HepG2 (cell line): ENCODE data around the gene ARHGAP33. TPM values are rescaled to one million over a fixed set of nuclear protein-coding genes. Genes with fewer than 3 reads are reported as not detected.

Source experiments
- ATAC-seq: fragments of 200-7000 bp; cut with Tn5 transposase; 3 replicates; pipeline ENCODE4 v1.9.1; 2020; ENCODE audit warnings: mild to moderate bottlenecking, moderate library complexity
- BruUV-seq: library from RNA; stranded (reverse); fragments of 400-500 nt; replicated peaks from 2 replicates; lab custom pipeline; 2021; lab: Mats Ljungman, UMichigan
- CTCF ChIA-PET: fragments of 300-600 bp; formaldehyde crosslinking; extraction: SDS; loops from one replicate; lab custom pipeline; 2021; ENCODE audit warnings: low total read pairs, inconsistent platforms, low intra/inter-chr PET ratio; lab: Yijun Ruan, JAX
- POLR2A ChIA-PET: fragments of 350-600 bp; sonication (Branson Sonifier 250); formaldehyde crosslinking; loops from one replicate; lab custom pipeline; 2020; ENCODE audit warnings: antibody characterized with exemption, inconsistent platforms; lab: Yijun Ruan, JAX
- DNase-seq: peaks from one replicate; pipeline ENCODE4 v3.0.0-alpha.2; 2015; ENCODE audit warnings: low spot score
- FAIRE-seq: peaks from 3 replicates; lab custom pipeline; 2011; peaks lifted over from hg19 to GRCh38; lab: Jason Lieb, UNC
- H2AFZ ChIP-seq: one replicate; pipeline ENCODE4 v1.6.1; 2011; ENCODE audit warnings: low read length, inconsistent platforms
- H3K27ac ChIP-seq: fragments of 300-600 bp; 3 replicates; pipeline ENCODE4 v1.8.0; 2011; ENCODE audit warnings: mixed run types, mild to moderate bottlenecking, mixed read lengths, low read length, inconsistent platforms; ENCODE audit not compliant: insufficient read depth; ENCODE audit errors: extremely low read length
- H3K27me3 ChIP-seq, 2 experiments: fragments of 200-600 bp in 1 of 2; 2 replicates in 1 of 2; 3 replicates in 1 of 2; pipeline versions ENCODE4 v1.6.0 to v1.8.0; 2011; ENCODE audit warnings: low read length in 2 of 2, mild to moderate bottlenecking in 2 of 2, moderate library complexity in 2 of 2, inconsistent platforms in 1 of 2; ENCODE audit not compliant: insufficient read depth in 2 of 2, control insufficient read depth in 1 of 2
- H3K36me3 ChIP-seq, 2 experiments: fragments of 200-600 bp in 1 of 2; replicated peaks in 1 of 2; 2 replicates in 1 of 2; 3 replicates in 1 of 2; pipeline versions ENCODE4 v1.5.1 to v1.8.0; 2011; ENCODE audit warnings: low read length in 2 of 2, inconsistent platforms in 1 of 2; ENCODE audit not compliant: insufficient read depth in 2 of 2, control insufficient read depth in 1 of 2
- H3K4me1 ChIP-seq: 2 replicates; pipeline ENCODE4 v1.5.1; 2012; ENCODE audit warnings: low read length, inconsistent platforms; ENCODE audit not compliant: insufficient read depth
- H3K4me2 ChIP-seq: 2 replicates; pipeline ENCODE4 v1.6.0; 2011; ENCODE audit warnings: low read depth, low read length, inconsistent platforms
- H3K4me3 ChIP-seq, 3 experiments: fragments of 200-600 bp in 1 of 3; sonication (generic), shearing (Covaris generic) in 1 of 3; replicated peaks in 1 of 3; 2 replicates each; pipeline ENCODE4 v1.5.1; 2011 to 2016; ENCODE audit warnings: low read length in 3 of 3, inconsistent platforms in 2 of 3, low read depth in 2 of 3, mild to moderate bottlenecking in 2 of 3, control low read depth in 1 of 3, mixed read lengths in 1 of 3; ENCODE audit not compliant: insufficient read depth in 1 of 3
- H3K79me2 ChIP-seq: one replicate; pipeline ENCODE4 v1.6.1; 2011; ENCODE audit warnings: low read length, inconsistent platforms; ENCODE audit not compliant: insufficient read depth
- H3K9ac ChIP-seq: 2 replicates; pipeline ENCODE4 v1.6.0; 2011; ENCODE audit warnings: mild to moderate bottlenecking, low read depth, low read length, inconsistent platforms; ENCODE audit not compliant: insufficient read depth
- H3K9me3 ChIP-seq: 2 replicates; pipeline ENCODE4 v1.5.1; 2012; ENCODE audit warnings: mild to moderate bottlenecking, low read length
- H4K20me1 ChIP-seq: 2 replicates; pipeline ENCODE4 v1.6.0; 2011; ENCODE audit warnings: inconsistent platforms, mild to moderate bottlenecking, low read length, moderate library complexity; ENCODE audit not compliant: insufficient read depth
- EP300 ChIP-seq, 3 experiments: sonication (generic) in 1 of 3; formaldehyde crosslinking in 1 of 3; IDR thresholded peaks; 2 replicates each; pipeline versions ENCODE4 v1.5.1 to v1.6.1; 2011 to 2020; ENCODE audit warnings: low read depth in 2 of 3, low read length in 2 of 3, borderline replicate concordance in 1 of 3, improper control_type of control experiment in 1 of 3, mild to moderate bottlenecking in 1 of 3, missing genetic modification reagents in 1 of 3, moderate library complexity in 1 of 3
- HNRNPL ChIP-seq: fragments of 200-400 bp; formaldehyde crosslinking; IDR thresholded peaks from 2 replicates; pipeline ENCODE4 v1.6.1; 2017; ENCODE audit warnings: mild to moderate bottlenecking, low read depth, low read length
- NR2C2 ChIP-seq: sonication (generic); formaldehyde crosslinking; IDR thresholded peaks from 2 replicates; pipeline ENCODE4 v1.4.0; 2020; ENCODE audit warnings: missing genetic modification reagents, mild to moderate bottlenecking, moderate library complexity, borderline replicate concordance
- NR2F2 ChIP-seq: IDR thresholded peaks from 2 replicates; pipeline ENCODE4 v1.6.1; 2012; ENCODE audit warnings: low read depth, inconsistent platforms, borderline replicate concordance
- POLR2G ChIP-seq: fragments of 200-400 bp; formaldehyde crosslinking; IDR thresholded peaks from 2 replicates; pipeline ENCODE4 v1.6.1; 2018; ENCODE audit warnings: mild to moderate bottlenecking, low read depth, low read length, moderate library complexity
- RBFOX2 ChIP-seq: fragments of 200-400 bp; formaldehyde crosslinking; IDR thresholded peaks from 2 replicates; pipeline ENCODE4 v1.6.1; 2017; ENCODE audit warnings: low read depth, mild to moderate bottlenecking, low read length
- ZNF543 ChIP-seq: sonication (generic); formaldehyde crosslinking; IDR thresholded peaks from 2 replicates; pipeline ENCODE4 v1.4.0; 2020; ENCODE audit warnings: mild to moderate bottlenecking, missing genetic modification reagents
- ZNF550 ChIP-seq: sonication (generic); formaldehyde crosslinking; IDR thresholded peaks from 2 replicates; pipeline ENCODE4 v1.4.0; 2020; ENCODE audit warnings: mild to moderate bottlenecking, missing genetic modification reagents, borderline replicate concordance
- WGBS: methylation state at CpG from one replicate; pipeline ENCODE4 v1.1.6; 2017; ENCODE audit warnings: low lambda C conversion rate; 5-methylcytosine and 5-hydroxymethylcytosine counted together
- in situ Hi-C: cut with HindIII; loops from 2 replicates; pipeline ENCODE4 v1.10.0; 2017; ENCODE audit warnings: low pct_unique_long_range_greater_than_20kb; ENCODE audit not compliant: extremely low pct_ligation_motif_present
- intact Hi-C: fragments of 100-400 bp; cut with micrococcal nuclease; formaldehyde crosslinking; loops from one replicate; pipeline ENCODE4 v1.10.0; 2022; ENCODE audit not compliant: unreplicated experiment
- polyA plus RNA-seq, 8 experiments: library from polyadenylated mRNA; depleted of rRNA in 3 of 8; stranded (reverse) in 7 of 8; unstranded in 1 of 8; fragments of >200 nt; fragmentation: Illumina TruSeq in 4 of 8; extraction: Trizol in 4 of 8; gene quantifications; 2 replicates each; pipeline versions ENCODE4 v1.2.1 to v1.2.3, GENCODE V29; 2011 to 2016; ENCODE audit warnings: low read depth in 4 of 8, missing spikeins in 1 of 8, mixed read lengths in 1 of 8; ENCODE audit not compliant: insufficient read depth in 1 of 8
- total RNA-seq, 5 experiments: library from RNA; depleted of rRNA; stranded (reverse); fragments of >200 nt; fragmentation: Illumina TruSeq; extraction: Trizol; gene quantifications; 2 replicates each; pipeline ENCODE4 v1.2.3, GENCODE V29; 2016; ENCODE audit warnings: low read depth in 1 of 5
- TF ChIP-seq, protein P1 (sequence below): IDR thresholded peaks from 2 replicates; pipeline ENCODE4 v1.6.1; 2016
- TF ChIP-seq, protein P2 (sequence below): sonication (generic); formaldehyde crosslinking; conservative IDR thresholded peaks from 2 replicates; pipeline ENCODE4 v1.5.0; 2020; ENCODE audit warnings: missing genetic modification reagents
- TF ChIP-seq, protein P3 (sequence below): sonication (generic); formaldehyde crosslinking; IDR thresholded peaks from 2 replicates; pipeline ENCODE4 v1.4.0; 2020; ENCODE audit warnings: missing genetic modification reagents

ARHGAP33 gene
- total and polyA plus RNA-seq, 2 of the 13 experiments (the other 11 are each of a cell fraction or from before 2014, with no cell fraction given) = 1.3 to 2.7 TPM

- TF ChIP-seq, protein P1, sequence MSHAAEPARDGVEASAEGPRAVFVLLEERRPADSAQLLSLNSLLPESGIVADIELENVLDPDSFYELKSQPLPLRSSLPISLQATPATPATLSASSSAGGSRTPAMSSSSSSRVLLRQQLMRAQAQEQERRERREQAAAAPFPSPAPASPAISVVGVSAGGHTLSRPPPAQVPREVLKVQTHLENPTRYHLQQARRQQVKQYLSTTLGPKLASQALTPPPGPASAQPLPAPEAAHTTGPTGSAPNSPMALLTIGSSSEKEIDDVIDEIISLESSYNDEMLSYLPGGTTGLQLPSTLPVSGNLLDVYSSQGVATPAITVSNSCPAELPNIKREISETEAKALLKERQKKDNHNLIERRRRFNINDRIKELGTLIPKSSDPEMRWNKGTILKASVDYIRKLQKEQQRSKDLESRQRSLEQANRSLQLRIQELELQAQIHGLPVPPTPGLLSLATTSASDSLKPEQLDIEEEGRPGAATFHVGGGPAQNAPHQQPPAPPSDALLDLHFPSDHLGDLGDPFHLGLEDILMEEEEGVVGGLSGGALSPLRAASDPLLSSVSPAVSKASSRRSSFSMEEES (CRISPR knock-in tag) = no peak
Observed at GRCh38 chr19:35738887-35739229, 36.5 kb upstream of the ARHGAP33 start (continued).

DNA sequence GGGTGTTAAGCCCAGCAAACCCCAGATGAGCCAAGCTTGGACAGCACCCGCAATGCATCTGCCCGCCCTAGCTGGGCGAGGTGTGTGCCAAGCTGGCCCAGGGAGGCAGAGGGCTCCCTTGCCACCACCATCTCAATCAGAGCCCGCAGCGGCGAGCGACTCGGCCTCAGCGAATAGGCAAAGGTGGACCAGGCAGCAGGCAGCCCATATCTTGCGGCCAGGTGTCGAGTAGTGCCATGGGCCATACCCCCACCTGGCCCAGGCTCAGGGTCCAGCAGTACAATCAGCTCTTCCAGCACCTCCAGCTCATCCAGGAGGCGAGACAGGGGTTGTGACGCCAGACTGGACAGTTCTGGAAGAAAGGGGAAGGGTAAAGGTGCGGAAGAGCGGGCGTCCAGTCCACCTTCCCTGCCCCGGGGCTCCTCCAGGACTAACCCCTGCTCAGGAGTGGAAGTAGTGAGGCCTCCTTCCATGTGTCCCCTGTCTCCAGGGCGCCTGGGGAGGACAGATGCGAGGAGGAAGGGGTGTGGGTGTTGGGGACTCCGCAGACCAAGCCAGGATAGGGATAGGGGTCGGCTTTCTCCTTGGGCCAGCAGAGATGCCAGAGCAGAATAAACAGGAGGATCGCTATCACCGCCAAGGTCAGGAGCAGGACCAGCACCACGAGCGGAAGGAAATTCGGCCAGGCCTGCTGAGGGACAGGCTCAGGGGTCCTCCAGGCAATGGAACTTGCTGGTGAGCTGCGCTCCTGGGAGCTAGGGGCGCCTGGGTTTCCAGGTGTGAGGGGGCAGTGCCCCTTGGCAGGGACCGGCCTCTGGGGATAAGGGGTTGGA is 35.9 kb upstream of the ARHGAP33 start:
- FAIRE-seq = no peak
- 0 out of 2 replicates have a peak, but pooled peaks have one; percentile 46 for TF ChIP-seq HNRNPL
- TF ChIP-seq, protein P2, sequence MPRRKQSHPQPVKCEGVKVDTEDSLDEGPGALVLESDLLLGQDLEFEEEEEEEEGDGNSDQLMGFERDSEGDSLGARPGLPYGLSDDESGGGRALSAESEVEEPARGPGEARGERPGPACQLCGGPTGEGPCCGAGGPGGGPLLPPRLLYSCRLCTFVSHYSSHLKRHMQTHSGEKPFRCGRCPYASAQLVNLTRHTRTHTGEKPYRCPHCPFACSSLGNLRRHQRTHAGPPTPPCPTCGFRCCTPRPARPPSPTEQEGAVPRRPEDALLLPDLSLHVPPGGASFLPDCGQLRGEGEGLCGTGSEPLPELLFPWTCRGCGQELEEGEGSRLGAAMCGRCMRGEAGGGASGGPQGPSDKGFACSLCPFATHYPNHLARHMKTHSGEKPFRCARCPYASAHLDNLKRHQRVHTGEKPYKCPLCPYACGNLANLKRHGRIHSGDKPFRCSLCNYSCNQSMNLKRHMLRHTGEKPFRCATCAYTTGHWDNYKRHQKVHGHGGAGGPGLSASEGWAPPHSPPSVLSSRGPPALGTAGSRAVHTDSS (CRISPR knock-in tag) = no peak
- peak; percentile 49 for TF ChIP-seq POLR2G
- peak; percentile 58; the same call in 1 of the 2 replicates for TF ChIP-seq RBFOX2
- TF ChIP-seq EP300 (IDR thresholded peaks at IDR 0.05; ENCODE audit: low read depth in 2 of 2, low read length in 2 of 2) = no peak
- TF ChIP-seq EP300 (CRISPR knock-in tag; IDR thresholded peaks at IDR 0.05; ENCODE audit: borderline replicate concordance) = no peak
- no peak for TF ChIP-seq NR2C2
- no peak for TF ChIP-seq ZNF543
- no peak for TF ChIP-seq ZNF550 (CRISPR knock-in tag)
- no peak for TF ChIP-seq NR2F2
- TF ChIP-seq, protein P3, sequence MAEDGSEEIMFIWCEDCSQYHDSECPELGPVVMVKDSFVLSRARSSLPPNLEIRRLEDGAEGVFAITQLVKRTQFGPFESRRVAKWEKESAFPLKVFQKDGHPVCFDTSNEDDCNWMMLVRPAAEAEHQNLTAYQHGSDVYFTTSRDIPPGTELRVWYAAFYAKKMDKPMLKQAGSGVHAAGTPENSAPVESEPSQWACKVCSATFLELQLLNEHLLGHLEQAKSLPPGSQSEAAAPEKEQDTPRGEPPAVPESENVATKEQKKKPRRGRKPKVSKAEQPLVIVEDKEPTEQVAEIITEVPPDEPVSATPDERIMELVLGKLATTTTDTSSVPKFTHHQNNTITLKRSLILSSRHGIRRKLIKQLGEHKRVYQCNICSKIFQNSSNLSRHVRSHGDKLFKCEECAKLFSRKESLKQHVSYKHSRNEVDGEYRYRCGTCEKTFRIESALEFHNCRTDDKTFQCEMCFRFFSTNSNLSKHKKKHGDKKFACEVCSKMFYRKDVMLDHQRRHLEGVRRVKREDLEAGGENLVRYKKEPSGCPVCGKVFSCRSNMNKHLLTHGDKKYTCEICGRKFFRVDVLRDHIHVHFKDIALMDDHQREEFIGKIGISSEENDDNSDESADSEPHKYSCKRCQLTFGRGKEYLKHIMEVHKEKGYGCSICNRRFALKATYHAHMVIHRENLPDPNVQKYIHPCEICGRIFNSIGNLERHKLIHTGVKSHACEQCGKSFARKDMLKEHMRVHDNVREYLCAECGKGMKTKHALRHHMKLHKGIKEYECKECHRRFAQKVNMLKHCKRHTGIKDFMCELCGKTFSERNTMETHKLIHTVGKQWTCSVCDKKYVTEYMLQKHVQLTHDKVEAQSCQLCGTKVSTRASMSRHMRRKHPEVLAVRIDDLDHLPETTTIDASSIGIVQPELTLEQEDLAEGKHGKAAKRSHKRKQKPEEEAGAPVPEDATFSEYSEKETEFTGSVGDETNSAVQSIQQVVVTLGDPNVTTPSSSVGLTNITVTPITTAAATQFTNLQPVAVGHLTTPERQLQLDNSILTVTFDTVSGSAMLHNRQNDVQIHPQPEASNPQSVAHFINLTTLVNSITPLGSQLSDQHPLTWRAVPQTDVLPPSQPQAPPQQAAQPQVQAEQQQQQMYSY = no peak

More for the DNA sequence above, 35.9 kb upstream of the ARHGAP33 start:
- H3K4me2 ChIP-seq = peak overlapping the region; percentile 84
- peaks cover 27% of the 10 kb centered on the region for H3K4me1 ChIP-seq
- peaks cover 14 to 43% of the 10 kb centered on the region in 2 experiments; a peak in 4 of 5 replicates for H3K36me3 ChIP-seq
- ChIA-PET CTCF (interaction anchor here (1.4 kb wide), 1 partner anchor 46 kb away, joined by 3 read pairs; no protein-coding TSS in a partner anchor), POLR2A (interaction anchor here (1.0 to 4.6 kb wide), 15 partner anchors 9 to 192 kb away, joined by 3 to 69 read pairs (median 7); partner anchors contain the start of genes HSPB6, LIN37 and PROSER3)
- H3K27ac ChIP-seq = peak overlapping the region; percentile 89
- H3K27me3 ChIP-seq = no peaks in the 10 kb centered on the region
- 88% methylated on average over 24 of the region's 29 CpGs for WGBS
- H3K4me3 ChIP-seq = peak overlapping the region; percentile 65 to 84 (median 80)
- H2AFZ ChIP-seq = no peak overlapping the region
- BruUV-seq = no TSS peak
- H3K79me2 ChIP-seq = no peaks in the 10 kb centered on the region
- no peaks in the 10 kb centered on the region for H4K20me1 ChIP-seq
- no peaks in the 10 kb centered on the region for H3K9me3 ChIP-seq
- intact Hi-C loops (loop anchor here (2.0 to 10.0 kb wide), 2 partner anchors 21 to 45 kb away; partner anchors contain the start of gene KMT2B), in situ Hi-C loops (no loop called here)
- ATAC-seq = no peak
- no peak for DNase-seq
- peak overlapping the region; percentile 70 for H3K9ac ChIP-seq
